B cell (primary cell): ENCODE data around the gene EGLN1. TPM values are rescaled to one million over a fixed set of nuclear protein-coding genes. Genes with fewer than 3 reads are reported as not detected.
"Not testable (repeated sequence)": the region's sequence is repeated elsewhere in the genome, so short reads cannot be mapped to it uniquely, and the experiment has no call there.

Source experiments
- ATAC-seq: fragments of 200-7000 bp; cut with Tn5 transposase; one replicate; pipeline ENCODE4 v1.10.0; 2021; ENCODE audit warnings: low read depth, mild to moderate bottlenecking, moderate number of reproducible peaks, moderate library complexity
- CTCF ChIA-PET: fragments of 350-600 bp; sonication (Branson Sonifier 250); formaldehyde crosslinking; loops from one replicate; lab custom pipeline; 2021; ENCODE audit warnings: antibody characterized with exemption, inconsistent platforms; lab: Charles Lee
- POLR2A ChIA-PET: fragments of 350-600 bp; sonication (Branson Sonifier 250); formaldehyde crosslinking; loops from one replicate; lab custom pipeline; 2021; ENCODE audit warnings: antibody characterized with exemption; lab: Charles Lee
- DNase-seq: peaks from one replicate; pipeline ENCODE4 v3.0.0; 2013
- H2AFZ ChIP-seq: 2 replicates; pipeline ENCODE4 v1.6.1; 2012; ENCODE audit warnings: mild to moderate bottlenecking, low read depth, low read length; ENCODE audit not compliant: insufficient read depth, poor library complexity, severe bottlenecking
- H3K27ac ChIP-seq, 2 donors: 1 replicate in 1 of 2; 2 replicates in 1 of 2; pipeline ENCODE4 v1.5.1; 2012 to 2013; ENCODE audit warnings: low read length in 2 of 2, mild to moderate bottlenecking in 2 of 2, moderate library complexity in 1 of 2
- H3K27me3 ChIP-seq, 4 experiments: fragments of 200-600 bp in 1 of 4; sonication (generic) in 1 of 4; replicated peaks in 1 of 4; 1 replicate in 2 of 4; 2 replicates in 2 of 4; pipeline versions ENCODE4 v1.6.1 to v1.7.0; 2013 to 2016; ENCODE audit warnings: low read length in 3 of 4, mild to moderate bottlenecking in 2 of 4, mixed read lengths in 1 of 4, moderate library complexity in 1 of 4; ENCODE audit not compliant: insufficient read depth in 4 of 4, control insufficient read depth in 3 of 4; ENCODE audit errors: control extremely low read depth in 1 of 4
- H3K36me3 ChIP-seq, 2 experiments: replicated peaks in 1 of 2; 1 replicate in 1 of 2; 2 replicates in 1 of 2; pipeline versions ENCODE4 v1.6.1 to v1.7.1; 2013; ENCODE audit warnings: low read length in 1 of 2; ENCODE audit not compliant: insufficient read depth in 2 of 2, control insufficient read depth in 1 of 2; ENCODE audit errors: control extremely low read depth in 1 of 2, extremely low read depth in 1 of 2
- H3K4me1 ChIP-seq, 2 donors: fragments of 200-600 bp in 1 of 2; sonication (generic) in 1 of 2; 1 replicate in 1 of 2; 2 replicates in 1 of 2; pipeline versions ENCODE4 v1.5.1 to v1.6.1; 2013 to 2017; ENCODE audit warnings: low read length in 2 of 2; ENCODE audit not compliant: control insufficient read depth in 2 of 2, insufficient read depth in 2 of 2
- H3K4me2 ChIP-seq: replicated peaks from 2 replicates; pipeline ENCODE3; 2012; ENCODE audit warnings: mild to moderate bottlenecking, low read depth, low read length; ENCODE audit not compliant: poor library complexity, severe bottlenecking
- H3K4me3 ChIP-seq, 5 experiments: fragments of 200-600 bp in 1 of 5; sonication (generic) in 1 of 5; 1 replicate in 3 of 5; 2 replicates in 2 of 5; pipeline versions ENCODE4 v1.5.1 to v1.7.0; 2011 to 2016; ENCODE audit warnings: low read length in 4 of 5, mild to moderate bottlenecking in 4 of 5, low read depth in 2 of 5, control low read depth in 1 of 5, moderate library complexity in 1 of 5; ENCODE audit not compliant: insufficient read depth in 1 of 5; ENCODE audit errors: control extremely low read depth in 1 of 5, extremely low read depth in 1 of 5
- H3K79me2 ChIP-seq: fragments of 200-600 bp; sonication (generic); one replicate; pipeline ENCODE4 v1.6.0; 2016; ENCODE audit warnings: low read length; ENCODE audit not compliant: control insufficient read depth, insufficient read depth
- H3K9ac ChIP-seq: fragments of 200-600 bp; sonication (generic); 2 replicates; pipeline ENCODE4 v1.6.1; 2017; ENCODE audit warnings: mild to moderate bottlenecking, low read length, moderate library complexity
- H3K9me3 ChIP-seq, 3 donors: one replicate each; pipeline versions ENCODE4 v1.6.1 to v1.7.1; 2013; ENCODE audit warnings: low read length in 2 of 3; ENCODE audit not compliant: control insufficient read depth in 2 of 3, insufficient read depth in 1 of 3; ENCODE audit errors: control extremely low read depth in 1 of 3
- H4K20me1 ChIP-seq: 2 replicates; pipeline ENCODE4 v1.6.0; 2012; ENCODE audit warnings: mild to moderate bottlenecking, low read length; ENCODE audit not compliant: insufficient read depth, control insufficient read depth, poor library complexity, severe bottlenecking
- H3K27ac Mint-ChIP-seq: one replicate; pipeline ENCODE4 v1.8.0; 2021; ENCODE audit warnings: mixed read lengths
- H3K27me3 Mint-ChIP-seq: one replicate; pipeline ENCODE4 v1.8.0; 2021; ENCODE audit warnings: mixed read lengths
- H3K4me1 Mint-ChIP-seq: one replicate; pipeline ENCODE4 v1.8.0; 2021; ENCODE audit warnings: mixed read lengths
- H3K4me3 Mint-ChIP-seq: one replicate; pipeline ENCODE4 v1.8.0; 2021; ENCODE audit warnings: mixed read lengths
- H3K9me3 Mint-ChIP-seq: one replicate; pipeline ENCODE4 v1.8.0; 2022; ENCODE audit warnings: mixed read lengths; ENCODE audit not compliant: insufficient read depth
- CTCF ChIP-seq: fragments of 200-600 bp; IDR thresholded peaks from one replicate; pipeline ENCODE4 v1.8.0; 2022; ENCODE audit warnings: antibody characterized with exemption, mild to moderate bottlenecking
- EZH2 ChIP-seq: IDR thresholded peaks from 2 replicates; pipeline ENCODE4 v1.6.1; 2012; ENCODE audit warnings: borderline replicate concordance, low read depth, mild to moderate bottlenecking, moderate library complexity, low read length; ENCODE audit not compliant: insufficient read depth, poor library complexity, severe bottlenecking
- WGBS: methylation state at CpG from one replicate; pipeline ENCODE4 v1.1.5; 2013; ENCODE audit warnings: missing lambda C conversion rate; ENCODE audit not compliant: insufficient coverage; 5-methylcytosine and 5-hydroxymethylcytosine counted together
- intact Hi-C: fragments of 100-400 bp; cut with micrococcal nuclease; formaldehyde crosslinking; loops from one replicate; pipeline ENCODE4 v1.10.0; 2022
- polyA plus RNA-seq: library from polyadenylated mRNA; depleted of rRNA; stranded (reverse); fragments of >200 nt; gene quantifications from 2 replicates; pipeline ENCODE4 v1.2.3, GENCODE V29; 2012
- total RNA-seq, 2 donors: library from RNA; stranded (reverse); fragments of 120-200 nt in 1 of 2; gene quantifications; 1 replicate in 1 of 2; 2 replicates in 1 of 2; pipeline versions ENCODE4 v1.2.3 to v1.2.4, GENCODE V29; 2013 to 2022

Gene EGLN1
- total and polyA plus RNA-seq, 2 donors (not counting 1 experiment from before 2014, with no cell fraction given), result 7.5 to 18.5 TPM

GRCh38 chr1:231351816-231352215, 70.3 kb downstream of the EGLN1 start:
- no peaks in the 10 kb centered on the region for H3K4me1 ChIP-seq
- Mint-ChIP-seq H3K4me3 (no peak overlapping the region), H3K4me1 (no peaks in the 10 kb centered on the region), H3K27ac (no peak overlapping the region), H3K27me3 (no peaks in the 10 kb centered on the region), H3K9me3 (no peaks in the 10 kb centered on the region)
- WGBS, result no CpG with 5 or more reads among the region's 2 CpGs
- intact Hi-C loops, result no loop called here
- no peak for DNase-seq
- no peak overlapping the region for H2AFZ ChIP-seq
- H3K4me3 ChIP-seq, result no peak overlapping the region
- H3K36me3 ChIP-seq, result peaks cover 2 to 54% of the 10 kb centered on the region in 2 experiments
- no peaks in the 10 kb centered on the region for H3K27me3 ChIP-seq
- H3K27ac ChIP-seq, result no peak overlapping the region
- CTCF ChIA-PET, result interaction anchor here (1.1 kb wide), 1 partner anchor 252 kb away, joined by 3 read pairs; no protein-coding TSS in a partner anchor
- peaks cover 4% of the 10 kb centered on the region for H3K79me2 ChIP-seq
- no peaks in the 10 kb centered on the region for H3K9me3 ChIP-seq
- POLR2A ChIA-PET, result no interaction called here
- no peak for ATAC-seq
- H3K4me2 ChIP-seq, result no peak overlapping the region
- H4K20me1 ChIP-seq, result no peaks in the 10 kb centered on the region
- no peak overlapping the region for H3K9ac ChIP-seq
- TF ChIP-seq EZH2 (no peak), CTCF (no peak)

GRCh38 chr1:231348856-231349255, 73.2 kb downstream of the EGLN1 start:
- ATAC-seq, POLR2A ChIA-PET: not testable (repeated sequence)
- peaks cover 0 to 59% of the 10 kb centered on the region in 2 experiments for H3K36me3 ChIP-seq

More at GRCh38 chr1:231348856-231349255, 73.2 kb downstream of the EGLN1 start:
- DNase-seq, H3K4me2 ChIP-seq, H3K9me3 ChIP-seq, H2AFZ ChIP-seq, H3K4me3 ChIP-seq, H3K27me3 ChIP-seq, H3K9ac ChIP-seq, H3K9me3 Mint-ChIP-seq, H3K4me1 ChIP-seq, intact Hi-C loops, H3K4me3 Mint-ChIP-seq, H3K27ac ChIP-seq, H4K20me1 ChIP-seq, H3K4me1 Mint-ChIP-seq, H3K27ac Mint-ChIP-seq, H3K27me3 Mint-ChIP-seq: not testable (repeated sequence)
- peaks cover 18% of the 10 kb centered on the region for H3K79me2 ChIP-seq
- no CpG with 5 or more reads among the region's 1 CpG for WGBS
- CTCF ChIA-PET, result interaction anchor here (0.6 to 1.9 kb wide), 4 partner anchors 8 to 408 kb away, joined by 3 to 6 read pairs (median 4); no protein-coding TSS in a partner anchor
